H1 (cell line): ENCODE data around the gene CLDN9. TPM values are rescaled to one million over a fixed set of nuclear protein-coding genes. Genes with fewer than 3 reads are reported as not detected.

Experiments
- CTCF ChIA-PET: fragments of 300-600 bp; sonication (Branson Sonifier 250); formaldehyde crosslinking; loops from one replicate; lab custom pipeline; 2021; ENCODE audit not compliant: partially characterized antibody; lab: Charles Lee
- POLR2A ChIA-PET: fragments of 300-600 bp; sonication (Branson Sonifier 250); formaldehyde crosslinking; loops from one replicate; lab custom pipeline; 2021; ENCODE audit warnings: inconsistent platforms; ENCODE audit not compliant: partially characterized antibody; lab: Charles Lee
- DNase-seq, 2 experiments: peaks; one replicate each; pipeline versions ENCODE4 v3.0.0 to v3.0.0-alpha.2; 2010 to 2022; ENCODE audit warnings: low spot score in 2 of 2, low read depth in 1 of 2, mixed read lengths in 1 of 2
- FAIRE-seq: peaks from 2 replicates; lab custom pipeline; 2011; peaks lifted over from hg19 to GRCh38; lab: Jason Lieb, UNC
- H2AFZ ChIP-seq: 2 replicates; pipeline ENCODE4 v1.8.1; 2012; ENCODE audit warnings: low read length, inconsistent platforms
- H2AK5ac ChIP-seq: 2 replicates; pipeline ENCODE4 v1.6.1; 2013; ENCODE audit warnings: low read depth, low read length
- H2BK120ac ChIP-seq: replicated peaks from 2 replicates; pipeline ENCODE3; 2013; ENCODE audit warnings: low read depth, low read length, inconsistent platforms
- H2BK12ac ChIP-seq: 2 replicates; pipeline ENCODE4 v1.6.1; 2013; ENCODE audit warnings: low read depth, low read length
- H2BK15ac ChIP-seq: 2 replicates; pipeline ENCODE4 v1.6.1; 2013; ENCODE audit warnings: low read length
- H2BK20ac ChIP-seq: 2 replicates; pipeline ENCODE4 v1.6.1; 2013; ENCODE audit warnings: low read length
- H2BK5ac ChIP-seq: 2 replicates; pipeline ENCODE4 v1.6.1; 2013; ENCODE audit warnings: low read depth, low read length
- H3K14ac ChIP-seq: 2 replicates; pipeline ENCODE4 v1.6.1; 2013; ENCODE audit warnings: inconsistent platforms; ENCODE audit not compliant: insufficient read length
- H3K18ac ChIP-seq: 2 replicates; pipeline ENCODE4 v1.6.1; 2013; ENCODE audit warnings: low read length; ENCODE audit errors: extremely low read depth
- H3K23ac ChIP-seq: 2 replicates; pipeline ENCODE4 v1.6.1; 2013; ENCODE audit warnings: inconsistent platforms; ENCODE audit not compliant: insufficient read length
- H3K23me2 ChIP-seq: 2 replicates; pipeline ENCODE4 v1.6.1; 2013; ENCODE audit warnings: low read depth, low read length
- H3K27ac ChIP-seq: 2 replicates; pipeline ENCODE4 v1.6.1; 2011; ENCODE audit warnings: low read depth, low read length, inconsistent platforms
- H3K27me3 ChIP-seq, 4 experiments: replicated peaks in 1 of 4; 1 replicate in 1 of 4; 2 replicates in 3 of 4; pipeline versions ENCODE4 v1.6.1 to v1.8.1; 2011 to 2013; ENCODE audit warnings: low read length in 3 of 4, mild to moderate bottlenecking in 3 of 4, inconsistent platforms in 2 of 4, mixed read lengths in 2 of 4, moderate library complexity in 1 of 4; ENCODE audit not compliant: control insufficient read depth in 3 of 4, insufficient read depth in 3 of 4; ENCODE audit errors: extremely low read depth in 1 of 4
- H3K36me3 ChIP-seq, 4 experiments: 2 replicates each; pipeline versions ENCODE4 v1.6.1 to v1.8.1; 2011 to 2013; ENCODE audit warnings: mild to moderate bottlenecking in 4 of 4, low read length in 3 of 4, moderate library complexity in 2 of 4, control low read depth in 1 of 4, inconsistent platforms in 1 of 4; ENCODE audit not compliant: insufficient read depth in 4 of 4, control insufficient read depth in 2 of 4
- H3K4ac ChIP-seq: replicated peaks from 2 replicates; pipeline ENCODE3; 2013; ENCODE audit warnings: low read length, low read depth, mixed read lengths, inconsistent platforms; ENCODE audit not compliant: insufficient read length
- H3K4me1 ChIP-seq, 4 experiments: replicated peaks in 1 of 4; 1 replicate in 1 of 4; 2 replicates in 3 of 4; pipeline versions ENCODE4 v1.6.1 to v1.8.1; 2011 to 2013; ENCODE audit warnings: low read length in 3 of 4, inconsistent platforms in 2 of 4, mixed read lengths in 1 of 4; ENCODE audit not compliant: insufficient read depth in 4 of 4, control insufficient read depth in 3 of 4
- H3K4me2 ChIP-seq, 2 experiments: 2 replicates each; pipeline versions ENCODE4 v1.6.1 to v1.8.1; 2011 to 2013; ENCODE audit warnings: low read depth in 2 of 2, low read length in 2 of 2, control low read depth in 1 of 2, inconsistent platforms in 1 of 2, mild to moderate bottlenecking in 1 of 2; ENCODE audit not compliant: insufficient read depth in 1 of 2
- H3K4me3 ChIP-seq, 4 experiments: fragments of 200-600, 300-600 bp in 1 of 4; sonication (generic), shearing (Covaris generic), sonication (Bioruptor Twin) in 1 of 4; 2 replicates each; pipeline versions ENCODE4 v1.5.1 to v1.8.1; 2011 to 2016; ENCODE audit warnings: low read length in 4 of 4, low read depth in 3 of 4, control low read depth in 2 of 4, inconsistent platforms in 2 of 4, mild to moderate bottlenecking in 2 of 4, mixed read lengths in 1 of 4, moderate library complexity in 1 of 4; ENCODE audit not compliant: insufficient read depth in 2 of 4; ENCODE audit errors: extremely low read depth in 1 of 4
- H3K56ac ChIP-seq: replicated peaks from 2 replicates; pipeline ENCODE3; 2013; ENCODE audit warnings: low read depth, mild to moderate bottlenecking, mixed read lengths, low read length, inconsistent platforms; ENCODE audit not compliant: insufficient read length
- H3K79me1 ChIP-seq: 2 replicates; pipeline ENCODE4 v1.6.1; 2013; ENCODE audit warnings: low read depth, low read length, control low read depth
- H3K79me2 ChIP-seq, 2 experiments: 2 replicates each; pipeline versions ENCODE4 v1.6.1 to v1.8.1; 2012 to 2013; ENCODE audit warnings: low read length in 2 of 2, mild to moderate bottlenecking in 2 of 2, inconsistent platforms in 1 of 2; ENCODE audit not compliant: insufficient read depth in 2 of 2, control insufficient read depth in 1 of 2
- H3K9ac ChIP-seq, 4 experiments: replicated peaks in 1 of 4; 1 replicate in 1 of 4; 2 replicates in 3 of 4; pipeline versions ENCODE4 v1.6.1 to v1.8.1; 2011 to 2013; ENCODE audit warnings: low read depth in 3 of 4, low read length in 3 of 4, control low read depth in 2 of 4, mild to moderate bottlenecking in 2 of 4, moderate library complexity in 2 of 4, inconsistent platforms in 1 of 4; ENCODE audit errors: extremely low read depth in 1 of 4
- H3K9me3 ChIP-seq, 2 experiments: 2 replicates each; pipeline versions ENCODE4 v1.6.1 to v1.8.1; 2012 to 2013; ENCODE audit warnings: mild to moderate bottlenecking in 2 of 2, moderate library complexity in 2 of 2, control low read depth in 1 of 2, inconsistent platforms in 1 of 2, low read depth in 1 of 2, low read length in 1 of 2, mixed read lengths in 1 of 2; ENCODE audit not compliant: insufficient read depth in 2 of 2
- H4K20me1 ChIP-seq, 2 experiments: replicated peaks in 1 of 2; 2 replicates each; pipeline versions ENCODE3 to v1.8.1; 2011 to 2013; ENCODE audit warnings: inconsistent platforms in 2 of 2, low read length in 2 of 2, mild to moderate bottlenecking in 1 of 2; ENCODE audit not compliant: insufficient read depth in 2 of 2, control insufficient read depth in 1 of 2
- H4K5ac ChIP-seq: 2 replicates; pipeline ENCODE4 v1.6.1; 2013; ENCODE audit warnings: low read length, low read depth, mixed read lengths, inconsistent platforms; ENCODE audit not compliant: insufficient read length
- H4K8ac ChIP-seq: 2 replicates; pipeline ENCODE4 v1.8.0; 2013; ENCODE audit warnings: mild to moderate bottlenecking, moderate library complexity, low read length, inconsistent platforms; ENCODE audit not compliant: insufficient read depth; ENCODE audit errors: extremely low read depth
- H4K91ac ChIP-seq: replicated peaks from 2 replicates; pipeline ENCODE3; 2013; ENCODE audit warnings: low read length, mixed read lengths, inconsistent platforms; ENCODE audit not compliant: insufficient read length
- CBX8 ChIP-seq: fragments of 300-800, 300-1000 bp; sonication (generic); IDR thresholded peaks from 2 replicates; pipeline ENCODE4 v1.7.1; 2016; ENCODE audit warnings: low read depth, low read length, borderline replicate concordance
- POLR2A ChIP-seq, 2 experiments: IDR thresholded peaks; 1 replicate in 1 of 2; 2 replicates in 1 of 2; pipeline ENCODE4 v1.6.1; 2011; ENCODE audit warnings: low read depth in 2 of 2, low read length in 2 of 2, mild to moderate bottlenecking in 2 of 2; ENCODE audit errors: control extremely low read depth in 1 of 2
- POLR2AphosphoS5 ChIP-seq: IDR thresholded peaks from 2 replicates; pipeline ENCODE4 v1.6.1; 2011; ENCODE audit warnings: low read depth, low read length
- TCF12 ChIP-seq: IDR thresholded peaks from 2 replicates; pipeline ENCODE4 v1.6.1; 2011; ENCODE audit warnings: low read depth, mild to moderate bottlenecking, low read length
- WGBS, 2 experiments: shearing (Covaris generic) in 1 of 2; methylation state at CpG; one replicate each; pipeline versions ENCODE4 v1.1.6 to v1.1.7; 2013 to 2015; ENCODE audit warnings: low lambda C conversion rate in 2 of 2, mixed read lengths in 2 of 2, inconsistent platforms in 1 of 2, low coverage in 1 of 2, missing lambda C conversion rate in 1 of 2; ENCODE audit not compliant: insufficient replicate concordance in 2 of 2, insufficient coverage in 1 of 2, insufficient read length in 1 of 2; ENCODE audit errors: extremely low coverage in 1 of 2, missing lambda C conversion rate in 1 of 2; 5-methylcytosine and 5-hydroxymethylcytosine counted together
- polyA plus RNA-seq, 7 experiments: library from polyadenylated mRNA; depleted of rRNA in 3 of 7; stranded (reverse) in 5 of 7; unstranded in 2 of 7; fragments of >200 nt in 5 of 7; fragments of 200-250 nt in 2 of 7; gene quantifications; 1 replicate in 5 of 7; 2 replicates in 1 of 7; 4 replicates in 1 of 7; pipeline versions ENCODE4 v1.2.1 to v1.2.3, GENCODE V29; 2011 to 2013; ENCODE audit warnings: missing spikeins in 2 of 7, mixed read lengths in 2 of 7
- total RNA-seq: library from RNA; stranded (reverse); fragmentation: NEBNext Ultra II Directional; extraction: Animal tissue kit (Norgen Biotek cat#: 25700); gene quantifications from 2 replicates; pipeline ENCODE4 v1.2.1, GENCODE V29; 2021

Gene CLDN9
- total and polyA plus RNA-seq, 2 of the 8 experiments (the other 6 are each of a cell fraction or from before 2014, with no cell fraction given) = 0.60 to 0.89 TPM

- Histone ChIP-seq H3K56ac (no peak overlapping the region), H2BK120ac (no peak overlapping the region), H3K23ac (no peak overlapping the region), H3K36me3 (peaks cover 6 to 20% (median 12%) of the 10 kb centered on the region in 4 experiments; a peak in 7 of 8 replicates), H3K27me3 (no peaks in the 10 kb centered on the region; a peak in 1 of 7 replicates), H4K20me1 (peaks cover 16 to 32% of the 10 kb centered on the region in 2 experiments), H3K4me1 (peaks cover 12 to 47% (median 41%) of the 10 kb centered on the region in 4 experiments), H4K8ac (no peak overlapping the region), H3K23me2 (peaks cover 22% of the 10 kb centered on the region), H3K18ac (no peak overlapping the region), H3K27ac (no peak overlapping the region), H3K4me2 (peak overlapping the region in 1 of 2 experiments; percentile 80; a peak in 1 of 4 replicates), H3K9me3 (no peaks in the 10 kb centered on the region), H2AK5ac (no peak overlapping the region), H2BK12ac (no peak overlapping the region), H3K9ac (no peak overlapping the region), H4K91ac (no peak overlapping the region), H3K14ac (no peak overlapping the region), H3K4me3 (0 out of 8 replicates have a peak overlapping the region, but pooled peaks of 1 of the 4 experiments have one; percentile 5), H2BK20ac (no peak overlapping the region), H2AFZ (no peak overlapping the region), H3K79me2 (peaks cover 11 to 28% of the 10 kb centered on the region in 2 experiments), H2BK15ac (0 out of 2 replicates have a peak overlapping the region, but pooled peaks have one; percentile 61), H4K5ac (no peak overlapping the region), H3K4ac (no peak overlapping the region), H2BK5ac (no peak overlapping the region), H3K79me1 (peaks cover 11% of the 10 kb centered on the region; the same call in 1 of the 2 replicates)
- 94% methylated on average over 6 of the region's 6 CpGs; no CpG with 5 or more reads in 1 of the 2 experiments for WGBS, 2 experiments
- DNase-seq (no peak), FAIRE-seq (no peak)
- no peak for TF ChIP-seq CBX8
- TF ChIP-seq POLR2A (IDR thresholded peaks at IDR 0.05; ENCODE audit: control extremely low read depth in 1 of 2, low read depth in 2 of 2, low read length in 2 of 2) = peak in 1 of 2 experiments; percentile 44; a peak in 1 of 3 replicates
- 0 out of 2 replicates have a peak, but pooled peaks have one; percentile 30 for TF ChIP-seq POLR2AphosphoS5
- TF ChIP-seq TCF12 = no peak
- ChIA-PET POLR2A (interaction anchor here (0.8 to 35.7 kb wide), 13 partner anchors 2 to 84 kb away, joined by 3 to 1808 read pairs (median 4); partner anchors contain the start of genes BICDL2, CLDN6, CLDN9 and HCFC1R1), CTCF (interaction anchor here (0.8 to 11.3 kb wide), 7 partner anchors 10 to 45 kb away, joined by 3 to 213 read pairs (median 4); no protein-coding TSS in a partner anchor)
Measured at GRCh38 chr16:3014971-3015370, 2.2 kb downstream of the CLDN9 start.
